GM12864 (cell line): ENCODE data around the gene TBRG4.
"Not testable (repeated sequence)": the region's sequence is repeated elsewhere in the genome, so short reads cannot be mapped to it uniquely, and the experiment has no call there.

Experiments
- DNase-seq: peaks from one replicate; pipeline ENCODE4 v3.0.0-alpha.2; 2011; ENCODE audit warnings: low read depth
- H3K4me3 ChIP-seq: 2 replicates; pipeline ENCODE4 v1.5.1; 2011; ENCODE audit warnings: mild to moderate bottlenecking, low read depth, low read length, control low read depth
- TF ChIP-seq, protein P1 (sequence below): IDR thresholded peaks from 2 replicates; pipeline ENCODE4 v1.5.1; 2011; ENCODE audit warnings: low read depth, mild to moderate bottlenecking, moderate library complexity, low read length, control low read depth, inconsistent platforms; ENCODE audit errors: missing control alignments

The TBRG4 gene

GRCh38 chr7:45157286-45157652, 45.8 kb upstream of the TBRG4 start:
- no peak overlapping the region for H3K4me3 ChIP-seq
- TF ChIP-seq, protein P1, sequence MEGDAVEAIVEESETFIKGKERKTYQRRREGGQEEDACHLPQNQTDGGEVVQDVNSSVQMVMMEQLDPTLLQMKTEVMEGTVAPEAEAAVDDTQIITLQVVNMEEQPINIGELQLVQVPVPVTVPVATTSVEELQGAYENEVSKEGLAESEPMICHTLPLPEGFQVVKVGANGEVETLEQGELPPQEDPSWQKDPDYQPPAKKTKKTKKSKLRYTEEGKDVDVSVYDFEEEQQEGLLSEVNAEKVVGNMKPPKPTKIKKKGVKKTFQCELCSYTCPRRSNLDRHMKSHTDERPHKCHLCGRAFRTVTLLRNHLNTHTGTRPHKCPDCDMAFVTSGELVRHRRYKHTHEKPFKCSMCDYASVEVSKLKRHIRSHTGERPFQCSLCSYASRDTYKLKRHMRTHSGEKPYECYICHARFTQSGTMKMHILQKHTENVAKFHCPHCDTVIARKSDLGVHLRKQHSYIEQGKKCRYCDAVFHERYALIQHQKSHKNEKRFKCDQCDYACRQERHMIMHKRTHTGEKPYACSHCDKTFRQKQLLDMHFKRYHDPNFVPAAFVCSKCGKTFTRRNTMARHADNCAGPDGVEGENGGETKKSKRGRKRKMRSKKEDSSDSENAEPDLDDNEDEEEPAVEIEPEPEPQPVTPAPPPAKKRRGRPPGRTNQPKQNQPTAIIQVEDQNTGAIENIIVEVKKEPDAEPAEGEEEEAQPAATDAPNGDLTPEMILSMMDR = no peak
- no peak for DNase-seq

GRCh38 chr7:45156516-45157272, 45.2 kb upstream of the TBRG4 start:
- TF ChIP-seq, protein P1 = no peak
- DNase-seq = no peak
- no peak overlapping the region for H3K4me3 ChIP-seq

DNA sequence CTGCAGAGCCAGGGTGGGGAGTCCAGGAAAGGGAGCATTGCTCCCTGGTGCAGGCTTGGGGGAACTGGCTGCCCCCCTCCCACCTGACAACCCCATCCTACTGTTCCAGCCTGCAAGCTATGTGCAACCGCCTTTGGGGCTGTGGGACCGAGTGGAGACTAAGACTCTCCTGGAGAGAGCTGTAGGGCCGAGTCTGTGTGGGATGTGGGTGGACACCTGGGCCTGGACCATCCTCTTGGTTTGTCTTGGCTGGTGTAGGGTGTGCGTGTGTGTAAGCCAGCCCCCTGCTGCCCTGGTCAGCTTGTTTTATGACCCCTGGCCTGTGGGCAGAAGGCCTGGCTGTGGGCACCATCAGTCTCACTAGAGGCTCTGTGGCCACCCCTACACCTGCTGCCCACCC, 44.4 kb upstream of the TBRG4 start:
- H3K4me3 ChIP-seq = no peak overlapping the region
- TF ChIP-seq, protein P1 = no peak
- no peak for DNase-seq

- no peak overlapping the region for H3K4me3 ChIP-seq
- TF ChIP-seq, protein P1 = no peak
- no peak for DNase-seq
Measured at GRCh38 chr7:45155357-45155900, 43.9 kb upstream of the TBRG4 start.

DNA sequence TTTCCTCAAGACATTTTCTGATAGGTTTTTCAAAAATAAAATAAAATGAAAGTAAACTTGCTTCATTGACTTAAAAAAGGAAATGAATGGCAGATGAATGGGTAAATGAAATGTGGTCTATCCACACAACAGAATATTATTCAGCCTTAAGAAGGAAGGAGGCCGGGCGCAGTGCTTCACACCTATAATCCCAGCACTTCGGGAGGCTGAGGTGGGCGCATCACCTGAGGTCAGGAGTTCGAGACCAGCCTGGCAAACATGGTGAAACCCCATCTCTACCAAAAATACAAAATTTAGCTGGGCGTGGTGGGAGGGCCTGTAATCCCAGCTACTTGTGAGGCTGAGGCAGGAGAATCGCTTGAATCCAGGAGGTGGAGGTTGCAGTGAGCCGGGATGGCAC, 42.4 kb upstream of the TBRG4 start:
- DNase-seq, H3K4me3 ChIP-seq: not testable (repeated sequence)

DNA sequence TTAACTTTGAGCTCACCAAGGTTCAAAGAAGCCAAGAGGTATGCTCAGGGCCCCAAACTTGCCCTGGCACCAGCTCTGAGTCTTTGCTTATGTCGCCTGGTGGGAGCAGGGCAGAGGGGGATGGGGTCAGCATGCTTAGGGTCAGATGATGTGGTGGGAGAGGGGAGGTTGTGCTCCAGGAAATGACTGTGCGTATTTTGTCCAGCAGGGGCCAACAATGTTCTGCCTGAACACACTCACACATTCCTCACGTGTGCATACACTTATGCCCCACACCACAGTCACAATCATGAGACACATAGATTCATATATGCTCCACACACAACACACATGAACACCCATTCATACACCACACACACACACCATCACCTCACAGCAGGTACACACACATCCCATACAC, 41.7 kb upstream of the TBRG4 start:
- no peak overlapping the region for H3K4me3 ChIP-seq
- DNase-seq = no peak
- TF ChIP-seq, protein P1 = no peak

- DNase-seq = no peak
- TF ChIP-seq, protein P1 = no peak
- H3K4me3 ChIP-seq = no peak overlapping the region
Measured at GRCh38 chr7:45151967-45152366, 40.5 kb upstream of the TBRG4 start.
